ENCODE results near the gene TNIK.

Gene TNIK

DNA sequence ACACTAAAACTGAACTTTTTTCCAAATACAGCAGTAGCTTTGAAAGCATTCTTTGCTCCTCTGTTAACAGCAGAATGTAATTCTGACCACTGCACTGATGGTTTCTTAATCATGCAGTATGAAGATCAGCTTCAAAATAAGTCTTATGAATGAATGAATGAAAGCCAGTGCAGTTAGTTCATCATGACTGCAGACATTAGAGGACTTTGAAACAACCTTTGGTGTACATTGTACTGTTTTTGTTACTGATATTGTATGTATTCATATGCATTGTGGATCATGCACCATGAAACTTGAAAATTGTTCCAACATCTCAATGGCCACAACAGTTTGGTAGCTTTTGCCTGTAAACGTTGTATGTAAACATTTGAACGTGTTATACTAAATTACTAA, 1.3 kb upstream of the TNIK start:
- TF ChIP-seq, protein P1, sequence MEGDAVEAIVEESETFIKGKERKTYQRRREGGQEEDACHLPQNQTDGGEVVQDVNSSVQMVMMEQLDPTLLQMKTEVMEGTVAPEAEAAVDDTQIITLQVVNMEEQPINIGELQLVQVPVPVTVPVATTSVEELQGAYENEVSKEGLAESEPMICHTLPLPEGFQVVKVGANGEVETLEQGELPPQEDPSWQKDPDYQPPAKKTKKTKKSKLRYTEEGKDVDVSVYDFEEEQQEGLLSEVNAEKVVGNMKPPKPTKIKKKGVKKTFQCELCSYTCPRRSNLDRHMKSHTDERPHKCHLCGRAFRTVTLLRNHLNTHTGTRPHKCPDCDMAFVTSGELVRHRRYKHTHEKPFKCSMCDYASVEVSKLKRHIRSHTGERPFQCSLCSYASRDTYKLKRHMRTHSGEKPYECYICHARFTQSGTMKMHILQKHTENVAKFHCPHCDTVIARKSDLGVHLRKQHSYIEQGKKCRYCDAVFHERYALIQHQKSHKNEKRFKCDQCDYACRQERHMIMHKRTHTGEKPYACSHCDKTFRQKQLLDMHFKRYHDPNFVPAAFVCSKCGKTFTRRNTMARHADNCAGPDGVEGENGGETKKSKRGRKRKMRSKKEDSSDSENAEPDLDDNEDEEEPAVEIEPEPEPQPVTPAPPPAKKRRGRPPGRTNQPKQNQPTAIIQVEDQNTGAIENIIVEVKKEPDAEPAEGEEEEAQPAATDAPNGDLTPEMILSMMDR (conservative IDR thresholded peaks at IDR 0.05; ENCODE audit: control insufficient read depth, insufficient read depth, low read depth, low read length) = no peak
- DNase-seq (ENCODE audit: low read depth) = no peak
- H3K4me3 ChIP-seq (ENCODE audit: control insufficient read depth, low read depth, low read length) = peak overlapping the region; percentile 72

DNA sequence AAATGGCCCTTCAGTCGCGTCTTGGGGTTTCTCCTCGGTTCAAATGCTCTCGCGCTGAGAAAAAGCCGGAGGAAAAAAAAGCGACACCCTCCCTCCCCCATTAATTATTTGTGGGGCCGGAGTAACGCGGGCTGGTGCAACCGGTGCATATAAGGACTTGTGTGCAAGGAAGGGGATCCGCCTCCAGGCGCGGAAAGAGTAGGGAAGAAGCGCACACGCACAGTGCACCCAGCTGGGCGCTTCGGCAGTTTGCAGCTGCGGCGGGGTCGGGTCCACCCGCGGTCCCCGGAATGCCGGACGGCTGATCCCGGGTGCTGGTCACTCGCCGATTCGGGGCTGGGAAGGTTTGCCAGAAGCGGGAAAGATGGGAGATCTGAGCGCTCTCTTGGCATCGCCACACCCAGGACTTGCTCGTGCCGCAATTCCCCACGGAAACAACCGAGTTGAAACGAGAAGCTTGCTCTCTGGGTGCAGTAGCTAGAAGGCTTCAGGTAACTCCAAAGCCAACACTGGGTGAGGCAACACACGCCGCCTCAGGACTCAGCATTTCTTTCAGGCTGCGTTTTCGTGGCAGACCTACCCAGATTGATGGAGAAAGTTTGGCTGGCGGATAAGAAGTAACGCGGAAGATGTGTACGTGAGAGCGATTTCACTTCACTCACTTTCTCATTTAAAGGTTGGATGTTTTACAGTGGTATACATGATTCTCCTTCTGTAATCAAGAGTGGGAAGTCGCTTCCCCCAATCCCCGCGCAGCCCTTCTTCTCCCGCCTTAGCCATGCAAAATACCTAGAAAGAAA, 720 bp upstream of the TNIK start:
- peak overlapping the region; percentile 72 for H3K4me3 ChIP-seq (ENCODE audit: control insufficient read depth, low read depth, low read length)
- DNase-seq (ENCODE audit: low read depth) = peak; percentile 56
- TF ChIP-seq, protein P1 (conservative IDR thresholded peaks at IDR 0.05; ENCODE audit: control insufficient read depth, insufficient read depth, low read depth, low read length) = no peak

DNA sequence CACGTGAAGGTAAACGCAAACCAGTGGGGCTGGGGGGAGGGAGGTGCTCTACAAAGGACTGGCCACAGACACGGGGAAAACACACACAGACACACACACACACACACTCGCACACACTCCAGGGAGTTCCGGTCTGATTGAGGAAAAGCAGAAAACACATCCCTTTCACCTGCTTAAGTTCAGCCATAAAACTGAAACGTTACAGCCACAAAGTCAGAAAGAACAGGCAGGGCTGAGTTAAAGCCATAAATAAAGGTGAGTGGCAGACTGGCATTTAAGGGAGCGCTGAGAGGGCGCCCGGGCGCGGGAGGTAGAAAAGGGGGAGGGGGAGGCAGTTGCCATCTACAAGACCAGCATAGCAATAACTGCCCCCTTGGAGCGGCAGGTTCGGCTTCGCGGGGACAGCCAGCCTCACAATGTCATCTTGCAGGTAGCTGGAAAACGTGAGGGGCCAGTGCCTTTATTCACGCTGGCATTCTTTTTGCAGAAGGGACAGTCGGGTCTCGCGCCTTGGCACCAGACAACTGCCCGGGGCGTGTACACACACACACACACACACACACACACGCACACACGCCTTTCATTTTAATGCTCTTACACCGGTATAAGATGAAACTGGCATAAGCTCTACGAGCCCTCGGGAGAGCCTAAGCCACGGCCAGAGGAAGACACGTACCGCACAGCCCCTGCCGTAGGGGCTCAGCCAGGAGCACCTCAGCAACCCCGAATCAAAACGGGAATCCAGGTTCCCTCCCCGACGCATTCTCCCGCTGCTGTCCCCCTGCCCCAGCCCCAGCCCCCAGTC, 866 bp downstream of the TNIK start:
- DNase-seq (ENCODE audit: low read depth) = peak; percentile 19
- peak overlapping the region; percentile 72 for H3K4me3 ChIP-seq (ENCODE audit: control insufficient read depth, low read depth, low read length)
- TF ChIP-seq, protein P1 (conservative IDR thresholded peaks at IDR 0.05; ENCODE audit: control insufficient read depth, insufficient read depth, low read depth, low read length) = no peak

DNA sequence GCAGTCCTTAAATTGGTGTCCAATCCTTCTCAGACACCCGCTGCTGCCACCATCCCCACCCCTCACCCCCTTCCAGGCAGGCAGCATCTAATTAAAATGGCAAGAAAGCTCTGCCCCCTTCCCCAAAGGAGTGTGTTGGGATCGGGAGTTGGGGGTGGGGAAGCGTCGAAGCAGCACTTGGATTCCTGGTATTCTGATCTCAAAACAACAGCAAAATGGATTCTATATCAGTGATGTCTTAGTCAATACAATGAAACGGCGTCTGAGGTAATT, 1.4 kb downstream of the TNIK start:
- H3K4me3 ChIP-seq (ENCODE audit: control insufficient read depth, low read depth, low read length) = peak overlapping the region; percentile 72
- DNase-seq (ENCODE audit: low read depth) = no peak
- TF ChIP-seq, protein P1 (conservative IDR thresholded peaks at IDR 0.05; ENCODE audit: control insufficient read depth, insufficient read depth, low read depth, low read length) = no peak

DNA sequence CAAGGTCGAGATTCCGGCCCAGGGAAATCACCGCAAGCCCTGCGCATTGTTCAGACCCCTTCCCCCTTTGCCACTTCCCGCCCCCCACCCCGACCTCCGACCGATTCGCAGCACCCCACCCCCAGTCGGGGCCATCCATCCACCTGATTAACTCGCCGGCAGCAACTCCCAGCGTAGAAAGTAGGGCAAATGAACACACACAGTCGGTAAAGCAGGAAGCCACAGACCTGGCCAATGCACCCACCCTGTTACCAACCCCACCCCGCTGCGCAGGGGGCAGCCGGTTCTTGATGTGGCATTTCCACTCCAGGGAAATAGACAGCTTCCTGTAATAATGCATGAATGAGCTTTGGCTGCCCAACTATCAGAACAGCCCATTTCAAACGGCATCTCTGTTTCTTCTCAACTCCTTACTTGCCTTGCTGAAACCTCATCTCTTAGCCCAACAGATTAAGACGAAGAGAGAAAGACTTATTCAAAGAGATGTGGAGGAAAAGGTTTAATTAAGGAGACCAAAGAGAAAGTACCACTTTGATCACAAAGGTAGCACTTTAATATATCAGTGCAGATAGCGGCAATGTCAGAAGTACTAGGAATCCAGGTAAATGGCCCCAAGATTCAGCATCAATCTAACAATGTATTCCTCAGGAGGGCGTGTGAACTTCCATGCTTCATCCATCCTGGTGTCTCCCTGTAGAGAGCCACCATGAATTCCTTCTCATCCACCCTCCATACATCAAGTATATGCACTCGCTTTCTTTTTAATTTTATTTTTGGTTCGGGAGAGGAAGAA, 1.9 kb downstream of the TNIK start:
- no peak for DNase-seq (ENCODE audit: low read depth)
- TF ChIP-seq, protein P1 (conservative IDR thresholded peaks at IDR 0.05; ENCODE audit: control insufficient read depth, insufficient read depth, low read depth, low read length) = no peak
- H3K4me3 ChIP-seq (ENCODE audit: control insufficient read depth, low read depth, low read length) = no peak overlapping the region

DNA sequence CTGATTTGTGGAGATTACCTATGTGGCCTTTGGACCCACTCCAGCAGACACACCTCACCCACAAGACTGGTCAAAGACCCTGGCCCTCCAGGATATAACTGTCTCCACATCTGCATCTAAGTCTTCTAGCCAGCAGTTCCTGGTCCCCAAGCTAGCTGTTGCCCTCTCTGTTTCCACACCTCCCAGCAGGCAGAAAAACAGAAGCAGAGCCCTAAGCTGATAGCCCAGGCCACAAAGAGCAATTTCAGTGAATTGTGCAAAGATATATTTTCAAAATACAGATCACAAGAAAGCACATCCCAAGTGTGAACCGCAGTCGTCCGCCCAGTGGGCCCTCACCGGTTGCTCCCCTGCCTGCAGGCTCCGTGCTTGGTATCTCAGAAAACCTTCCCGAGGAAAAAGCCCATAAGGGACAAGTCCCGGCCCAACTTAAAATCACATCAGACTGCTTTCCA, 2.6 kb downstream of the TNIK start:
- no peak for DNase-seq (ENCODE audit: low read depth)
- no peak overlapping the region for H3K4me3 ChIP-seq (ENCODE audit: control insufficient read depth, low read depth, low read length)
- TF ChIP-seq, protein P1 (conservative IDR thresholded peaks at IDR 0.05; ENCODE audit: control insufficient read depth, insufficient read depth, low read depth, low read length) = no peak

Measured in fibroblast of mammary gland (primary cell).